IMR-90 (cell line): Measurements from ENCODE around the gene PBX3. TPM values are rescaled to one million over a fixed set of nuclear protein-coding genes. Genes with fewer than 3 reads are reported as not detected.
A peak's percentile ranks its signal among the peaks of the same experiment; 100 is the strongest.

ENCODE experiments used
- ATAC-seq: fragments of 200-7000 bp; cut with Tn5 transposase; 2 replicates; pipeline ENCODE4 v1.9.1; 2020; ENCODE audit warnings: low read depth, mild to moderate bottlenecking, moderate library complexity
- Bru-seq: library from RNA; stranded (reverse); fragments of 400-500 nt; gene quantifications from one replicate; lab custom pipeline; 2021; lab: Mats Ljungman, UMichigan
- BruChase-seq, 2 experiments: library from RNA; stranded (reverse); fragments of 400-500 nt; gene quantifications; one replicate each; lab custom pipeline; 2021; lab: Mats Ljungman, UMichigan
- BruUV-seq: library from RNA; stranded (reverse); fragments of 400-500 nt; replicated peaks from 2 replicates; lab custom pipeline; 2021; lab: Mats Ljungman, UMichigan
- CTCF ChIA-PET: fragments of 300-600 bp; formaldehyde crosslinking; extraction: SDS; loops from one replicate; lab custom pipeline; 2021; ENCODE audit warnings: antibody characterized with exemption; lab: Yijun Ruan, JAX
- POLR2A ChIA-PET: fragments of 300-600 bp; sonication (Branson Sonifier 250); formaldehyde crosslinking; loops from one replicate; lab custom pipeline; 2022; ENCODE audit warnings: antibody characterized with exemption; ENCODE audit not compliant: unreplicated experiment; lab: Charles Lee
- DNase-seq: peaks from one replicate; pipeline ENCODE4 v3.0.0; 2013
- H2AFZ ChIP-seq: replicated peaks from 2 replicates; pipeline ENCODE3; 2013; ENCODE audit warnings: low read length, mild to moderate bottlenecking; ENCODE audit not compliant: poor library complexity
- H2AK5ac ChIP-seq: 2 replicates; pipeline ENCODE4 v1.6.1; 2013; ENCODE audit warnings: low read depth, low read length, inconsistent platforms
- H2AK9ac ChIP-seq: replicated peaks from 2 replicates; pipeline ENCODE3; 2013; ENCODE audit warnings: mild to moderate bottlenecking, low read depth, low read length, moderate library complexity; ENCODE audit not compliant: poor library complexity
- H2BK120ac ChIP-seq: 2 replicates; pipeline ENCODE4 v1.6.1; 2013; ENCODE audit warnings: low read depth, low read length, inconsistent platforms
- H2BK15ac ChIP-seq: 3 replicates; pipeline ENCODE4 v1.6.1; 2013; ENCODE audit warnings: low read depth, low read length, inconsistent platforms
- H2BK20ac ChIP-seq: 2 replicates; pipeline ENCODE4 v1.6.1; 2013; ENCODE audit warnings: low read depth, mild to moderate bottlenecking, inconsistent platforms, low read length, moderate library complexity
- H2BK5ac ChIP-seq: 2 replicates; pipeline ENCODE4 v1.6.1; 2013; ENCODE audit warnings: mild to moderate bottlenecking, low read depth, low read length, inconsistent platforms; ENCODE audit not compliant: poor library complexity, severe bottlenecking
- H3K14ac ChIP-seq: replicated peaks from 2 replicates; pipeline ENCODE4 v1.6.1; 2013; ENCODE audit warnings: low read depth, low read length, inconsistent platforms
- H3K18ac ChIP-seq: 2 replicates; pipeline ENCODE4 v1.6.1; 2013; ENCODE audit warnings: low read depth, low read length, control low read depth
- H3K23ac ChIP-seq: 2 replicates; pipeline ENCODE4 v1.6.1; 2013; ENCODE audit warnings: low read depth, low read length, inconsistent platforms
- H3K27ac ChIP-seq: 2 replicates; pipeline ENCODE4 v1.5.1; 2013; ENCODE audit warnings: mild to moderate bottlenecking, control low read depth, low read length; ENCODE audit not compliant: insufficient read depth
- H3K27me3 ChIP-seq: 2 replicates; pipeline ENCODE4 v1.6.1; 2013; ENCODE audit warnings: low read length; ENCODE audit not compliant: control insufficient read depth, insufficient read depth
- H3K36me3 ChIP-seq: 2 replicates; pipeline ENCODE4 v1.6.1; 2013; ENCODE audit warnings: low read length, mixed read lengths; ENCODE audit not compliant: control insufficient read depth, insufficient read depth
- H3K4ac ChIP-seq: 2 replicates; pipeline ENCODE4 v1.6.1; 2013; ENCODE audit warnings: low read depth, low read length, inconsistent platforms
- H3K4me1 ChIP-seq: 2 replicates; pipeline ENCODE4 v1.6.1; 2013; ENCODE audit warnings: low read length, mixed read lengths; ENCODE audit not compliant: control insufficient read depth, insufficient read depth
- H3K4me2 ChIP-seq: 2 replicates; pipeline ENCODE4 v1.6.1; 2013; ENCODE audit warnings: low read depth, mild to moderate bottlenecking, control low read depth, low read length, moderate library complexity
- H3K4me3 ChIP-seq: 2 replicates; pipeline ENCODE4 v1.5.1; 2013; ENCODE audit warnings: low read depth, mild to moderate bottlenecking, control low read depth, low read length, moderate library complexity; ENCODE audit not compliant: insufficient read depth
- H3K56ac ChIP-seq: 2 replicates; pipeline ENCODE4 v1.6.1; 2013; ENCODE audit warnings: low read length, inconsistent platforms; ENCODE audit not compliant: insufficient read depth; ENCODE audit errors: extremely low read depth
- H3K79me1 ChIP-seq, 2 experiments: 2 replicates each; pipeline ENCODE4 v1.6.1; 2013; ENCODE audit warnings: low read length in 2 of 2, inconsistent platforms in 1 of 2, low read depth in 1 of 2
- H3K9ac ChIP-seq: 2 replicates; pipeline ENCODE4 v1.6.1; 2013; ENCODE audit warnings: low read depth, low read length, control low read depth
- H3K9me1 ChIP-seq: 2 replicates; pipeline ENCODE4 v1.6.1; 2013; ENCODE audit warnings: low read length, inconsistent platforms; ENCODE audit not compliant: insufficient read depth
- H3K9me3 ChIP-seq: 2 replicates; pipeline ENCODE4 v1.6.1; 2013; ENCODE audit warnings: low read length; ENCODE audit not compliant: control insufficient read depth, insufficient read depth
- H4K20me1 ChIP-seq: 2 replicates; pipeline ENCODE4 v1.6.1; 2013; ENCODE audit warnings: low read length, inconsistent platforms; ENCODE audit not compliant: insufficient read depth
- H4K5ac ChIP-seq: 2 replicates; pipeline ENCODE4 v1.6.1; 2013; ENCODE audit warnings: mild to moderate bottlenecking, low read depth, low read length, control low read depth
- H4K8ac ChIP-seq, 2 experiments: 2 replicates each; pipeline ENCODE4 v1.6.1; 2013; ENCODE audit warnings: low read depth in 2 of 2, low read length in 2 of 2, control low read depth in 1 of 2, inconsistent platforms in 1 of 2
- H4K91ac ChIP-seq: 2 replicates; pipeline ENCODE4 v1.6.1; 2013; ENCODE audit warnings: low read depth, low read length, inconsistent platforms; ENCODE audit not compliant: insufficient read depth
- CEBPB ChIP-seq: IDR thresholded peaks from 2 replicates; pipeline ENCODE4 v1.6.1; 2012; ENCODE audit warnings: low read depth, low read length, improper control_type of control experiment
- RCOR1 ChIP-seq: IDR thresholded peaks from 2 replicates; pipeline ENCODE4 v1.6.1; 2012; ENCODE audit warnings: mild to moderate bottlenecking, low read length, improper control_type of control experiment; ENCODE audit not compliant: insufficient replicate concordance
- WGBS, 2 experiments: methylation state at CpG; one replicate each; pipeline versions ENCODE4 v1.1.5 to v1.1.7; 2013; ENCODE audit warnings: missing lambda C conversion rate in 2 of 2; ENCODE audit not compliant: insufficient read length in 1 of 2; ENCODE audit errors: extremely low coverage in 2 of 2; 5-methylcytosine and 5-hydroxymethylcytosine counted together
- dilution Hi-C: fragments of 300-500 bp; cut with HindIII; formaldehyde crosslinking; loops from one replicate; pipeline ENCODE4 v1.14.3; 2018; ENCODE audit warnings: low sequenced_read_pairs; ENCODE audit not compliant: unreplicated experiment
- in situ Hi-C: fragments of 300-500 bp; cut with MboI; formaldehyde crosslinking; loops from 3 replicates; pipeline ENCODE4 v1.14.3; 2019; ENCODE audit warnings: low sequenced_read_pairs, inconsistent platforms, mixed read lengths
- intact Hi-C: fragments of 100-400 bp; cut with micrococcal nuclease; formaldehyde crosslinking; loops from 2 replicates; pipeline ENCODE4 v1.10.0; 2022
- long read RNA-seq: library from polyadenylated mRNA; unstranded; transcript quantifications from one replicate; pipeline ENCODE4 v2.0.0, GENCODE V29; 2021; ENCODE audit not compliant: unreplicated experiment
- polyA plus RNA-seq, 3 experiments: library from polyadenylated mRNA; depleted of rRNA; stranded (reverse); fragments of >200 nt; gene quantifications; 2 replicates each; pipeline ENCODE4 v1.2.3, GENCODE V29; 2012; ENCODE audit warnings: low replicate concordance in 1 of 3
- total RNA-seq: library from RNA; depleted of rRNA; stranded (reverse); fragments of >200 nt; gene quantifications from 2 replicates; pipeline ENCODE4 v1.2.3, GENCODE V29; 2012; rRNA removed

Gene PBX3
- total RNA-seq: 15.6 and 16.4 TPM in 2 replicates
- 12.0 and 13.1 TPM in 2 replicates for polyA plus RNA-seq (2012; rRNA removed)
- 3.5 and 6.0 TPM in 2 replicates for polyA plus RNA-seq (2012; cell fraction: cytosol; rRNA removed)
- 8.6 and 46.5 TPM in 2 replicates for polyA plus RNA-seq (2012; cell fraction: nucleus; rRNA removed; ENCODE audit: low replicate concordance)
- Bru-seq, nascent RNA: percentile 73 among the genes with signal in this experiment
- percentile 70 among the genes with signal in this experiment for BruChase-seq, experiment 1, labeled RNA remaining after a 6-hour chase
- percentile 86 among the genes with signal in this experiment for BruChase-seq, experiment 2, labeled RNA remaining after a 2-hour chase
- long read RNA-seq, transcript PBX3-201 (8 exons, 2,755 nt): major isoform, 5 of 17 reads
- long read RNA-seq, partial matches to known transcripts: 3 of 17 reads
- long read RNA-seq, other reads (novel, unspliced or antisense): 1 of 17 reads

GRCh38 chr9:125747053-125747764, at the start of gene PBX3:
TSS of gene PBX3 (plus strand) at chr9:125747373.
- H3K9me1 ChIP-seq: peaks cover 4% of the 10 kb centered on the region
- peak within 1 kb of the TSS; percentile 68; the same call in 1 of the 2 replicates for H3K56ac ChIP-seq
- peak within 1 kb of the TSS; percentile 67 for H2BK120ac ChIP-seq
- BruUV-seq: no TSS peak
- H4K91ac ChIP-seq: peak within 1 kb of the TSS; percentile 49
- H3K27ac ChIP-seq: peak within 1 kb of the TSS; percentile 85
- H3K23ac ChIP-seq: peak within 1 kb of the TSS; percentile 94
- H4K5ac ChIP-seq: peak within 1 kb of the TSS; percentile 49; the same call in 1 of the 2 replicates
- H4K20me1 ChIP-seq: peaks cover 11% of the 10 kb centered on the region; the same call in 1 of the 2 replicates
- DNase-seq (no peak), ATAC-seq (peak; percentile 10)
- H3K4ac ChIP-seq: peak within 1 kb of the TSS; percentile 88
- peak within 1 kb of the TSS; percentile 85 for H2BK5ac ChIP-seq
- intact Hi-C loops (loop anchor here (2.0 to 10.0 kb wide), 5 partner anchors 140 to 748 kb away; no protein-coding TSS in a partner anchor), dilution Hi-C loops (no loop called here), in situ Hi-C loops (no loop called here)
- peaks cover 6% of the 10 kb centered on the region for H3K4me1 ChIP-seq
- peaks cover 7 to 36% of the 10 kb centered on the region in 2 experiments; a peak in 2 of 4 replicates for H3K79me1 ChIP-seq
- no peaks in the 10 kb centered on the region for H3K36me3 ChIP-seq
- no peaks in the 10 kb centered on the region for H3K9me3 ChIP-seq
- H3K14ac ChIP-seq: peak within 1 kb of the TSS; percentile 93
- CTCF ChIA-PET: no interaction called here
- peak within 1 kb of the TSS; percentile 95 for H3K9ac ChIP-seq
- TF ChIP-seq CEBPB: no peak
- TF ChIP-seq RCOR1: peak; percentile 51
- POLR2A ChIA-PET: no interaction called here
- peak within 1 kb of the TSS; percentile 72; the same call in 1 of the 2 replicates for H2AK5ac ChIP-seq
- peak within 1 kb of the TSS; percentile 99 for H3K4me3 ChIP-seq
- H3K4me2 ChIP-seq: peak within 1 kb of the TSS; percentile 98
- 0% methylated on average over 16 of the region's 107 CpGs; no CpG with 5 or more reads in 1 of the 2 experiments for WGBS, 2 experiments
- H2AFZ ChIP-seq: peak within 1 kb of the TSS; percentile 97
- H2BK20ac ChIP-seq: peak within 1 kb of the TSS; percentile 35; the same call in 1 of the 2 replicates
- H3K18ac ChIP-seq: 0 out of 2 replicates have a peak within 1 kb of the TSS, but pooled peaks have one; percentile 80
- no peaks in the 10 kb centered on the region for H3K27me3 ChIP-seq
- peak within 1 kb of the TSS; percentile 96 for H2AK9ac ChIP-seq
- peak within 1 kb of the TSS; percentile 40 to 82; a peak in 2 of 4 replicates for H4K8ac ChIP-seq
- peak within 1 kb of the TSS; percentile 35; the same call in 1 of the 3 replicates for H2BK15ac ChIP-seq
